GM21367 (cell line): ENCODE measurements around the gene VPS37B.
"Not testable (repeated sequence)": the region's sequence is repeated elsewhere in the genome, so short reads cannot be mapped to it uniquely, and the experiment has no call there.

Experiments used
- ATAC-seq: cut with Tn5 transposase; IDR thresholded peaks from one replicate; pipeline ENCODE4 v1.9.1; 2021; ENCODE audit not compliant: unreplicated experiment

VPS37B gene, protein sequence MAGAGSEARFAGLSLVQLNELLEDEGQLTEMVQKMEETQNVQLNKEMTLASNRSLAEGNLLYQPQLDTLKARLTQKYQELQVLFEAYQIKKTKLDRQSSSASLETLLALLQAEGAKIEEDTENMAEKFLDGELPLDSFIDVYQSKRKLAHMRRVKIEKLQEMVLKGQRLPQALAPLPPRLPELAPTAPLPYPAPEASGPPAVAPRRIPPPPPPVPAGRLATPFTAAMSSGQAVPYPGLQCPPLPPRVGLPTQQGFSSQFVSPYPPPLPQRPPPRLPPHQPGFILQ

GRCh38 chr12:122895704-122896636 lies at the start of gene VPS37B:
Gene VPS37B (minus strand): TSS chr12:122896124. CDS start chr12:122896062, 62 bp downstream.
- no peak for ATAC-seq

- ATAC-seq = no peak
Observed at GRCh38 chr12:122944605-122945592, 49.0 kb upstream of the VPS37B start.

DNA sequence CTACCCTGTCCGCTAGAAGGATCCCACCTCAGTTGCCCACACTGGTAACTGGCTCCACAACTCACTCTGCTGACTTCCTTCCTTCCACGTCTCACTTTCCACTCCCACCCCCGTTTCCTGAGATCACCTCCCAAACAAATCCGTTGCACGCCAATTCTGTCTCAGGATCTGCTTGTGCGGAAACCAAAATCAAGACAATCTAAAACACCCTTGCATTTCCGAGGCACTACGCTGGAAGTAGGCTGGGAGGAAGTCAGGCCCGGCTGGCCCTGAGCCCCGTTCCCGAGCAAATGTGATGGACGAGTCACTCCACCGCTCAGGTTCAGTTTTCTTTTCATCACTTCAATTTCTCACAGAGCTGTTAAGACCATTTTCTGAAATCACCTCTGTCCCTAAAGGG lies 47.3 kb upstream of the VPS37B start:
- ATAC-seq = no peak

DNA sequence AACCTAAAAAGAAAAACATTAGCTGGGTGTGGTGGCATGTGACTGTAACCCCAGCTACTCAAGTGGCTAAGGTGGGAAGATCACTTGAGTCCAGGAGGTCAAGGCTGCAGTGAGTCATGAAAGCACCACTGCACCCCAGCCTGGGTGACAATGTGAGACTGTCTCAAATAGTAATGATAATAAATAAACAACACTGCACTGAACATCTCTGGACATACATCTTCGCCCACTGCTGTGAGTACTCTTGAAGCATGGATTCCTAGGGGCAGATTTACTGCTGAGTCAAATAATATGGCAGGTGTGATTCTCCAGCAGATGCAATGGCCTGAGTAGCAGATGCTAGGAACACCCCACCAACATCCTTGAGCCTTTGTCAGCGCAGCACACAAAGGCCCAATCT lies 46.7 kb upstream of the VPS37B start:
- no peak for ATAC-seq

DNA sequence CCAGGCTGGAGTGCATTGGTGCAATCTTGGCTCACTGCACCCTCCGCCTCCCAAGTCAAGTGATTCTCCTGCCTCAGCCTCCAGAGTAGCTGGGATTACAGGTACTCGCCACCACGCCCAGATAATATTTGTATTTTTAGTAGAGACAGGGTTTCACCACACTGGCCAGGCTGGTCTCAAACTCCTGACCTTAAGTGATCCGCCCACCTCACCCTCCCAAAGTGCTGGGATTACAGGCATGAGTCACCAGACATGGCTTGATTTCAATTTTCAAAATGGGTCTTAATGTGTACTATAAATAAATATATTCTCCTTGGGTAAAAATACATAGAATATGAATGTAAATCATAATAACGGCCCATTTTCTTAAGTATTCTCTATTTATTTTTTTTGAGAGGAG lies 45.4 kb upstream of the VPS37B start:
- not testable (repeated sequence) for ATAC-seq

DNA sequence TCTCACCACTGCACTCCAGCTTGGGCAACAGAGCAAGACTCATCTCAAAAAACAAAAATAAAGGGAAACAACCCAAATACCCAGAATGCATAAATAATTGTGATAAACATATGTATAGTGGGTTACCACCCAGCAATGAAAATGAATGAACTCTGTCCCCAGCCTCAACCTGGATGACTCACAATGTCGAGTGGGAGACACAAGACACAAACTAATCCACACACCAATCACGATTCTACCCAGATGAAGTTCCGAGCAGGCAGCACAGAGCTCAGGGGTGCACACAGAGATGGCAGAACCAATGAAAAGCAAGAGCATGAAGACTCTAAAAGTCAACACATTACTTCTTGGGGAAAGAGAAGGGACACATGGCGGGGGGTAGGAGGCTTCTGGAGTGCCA lies 43.2 kb upstream of the VPS37B start:
- ATAC-seq = no peak

- ATAC-seq = no peak
Observed at GRCh38 chr12:122937622-122938091, 41.7 kb upstream of the VPS37B start.

DNA sequence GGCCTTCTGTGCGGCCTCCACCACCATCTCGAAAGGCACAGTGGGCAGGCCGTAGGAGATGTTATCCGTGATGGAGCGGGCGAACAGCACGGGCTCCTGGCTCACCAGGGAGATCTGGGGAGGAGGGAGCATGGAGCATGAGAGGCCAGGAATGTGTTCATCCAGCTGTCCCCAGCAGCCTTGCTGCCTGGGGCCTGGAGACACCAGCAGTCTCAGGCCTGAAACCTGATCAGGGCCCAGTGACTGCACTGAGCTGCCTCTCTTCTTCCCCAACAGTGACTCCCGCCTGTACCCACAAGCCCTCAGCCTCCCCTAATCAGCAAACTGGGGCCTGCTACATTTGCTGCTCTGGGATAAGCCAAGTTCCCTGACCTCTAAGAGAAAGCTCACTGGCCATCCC lies 39.4 kb upstream of the VPS37B start:
- ATAC-seq = no peak

DNA sequence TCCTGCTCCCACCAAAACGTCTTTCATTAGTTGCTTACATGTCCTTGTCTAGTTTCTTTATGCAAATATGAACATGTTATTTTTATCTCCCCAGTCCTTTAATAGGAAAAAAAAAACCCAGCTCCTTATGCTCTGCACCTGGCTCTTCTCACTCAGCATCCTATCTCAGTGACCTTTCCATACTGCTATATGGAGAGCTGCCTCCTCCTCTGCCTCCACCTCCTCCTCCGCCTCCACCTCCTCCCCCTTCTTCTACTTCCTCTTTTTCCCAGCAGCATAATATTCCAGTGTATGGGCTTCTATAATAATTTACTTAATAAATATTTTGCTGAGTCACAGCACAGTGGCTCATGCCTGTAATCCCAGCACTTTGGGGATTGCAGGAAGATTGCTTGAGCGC lies 38.8 kb upstream of the VPS37B start:
- no peak for ATAC-seq

GRCh38 chr12:122932207-122932606 lies 36.3 kb upstream of the VPS37B start:
- ATAC-seq = no peak

- ATAC-seq = no peak
Observed at GRCh38 chr12:122929812-122930211, 33.9 kb upstream of the VPS37B start.

DNA sequence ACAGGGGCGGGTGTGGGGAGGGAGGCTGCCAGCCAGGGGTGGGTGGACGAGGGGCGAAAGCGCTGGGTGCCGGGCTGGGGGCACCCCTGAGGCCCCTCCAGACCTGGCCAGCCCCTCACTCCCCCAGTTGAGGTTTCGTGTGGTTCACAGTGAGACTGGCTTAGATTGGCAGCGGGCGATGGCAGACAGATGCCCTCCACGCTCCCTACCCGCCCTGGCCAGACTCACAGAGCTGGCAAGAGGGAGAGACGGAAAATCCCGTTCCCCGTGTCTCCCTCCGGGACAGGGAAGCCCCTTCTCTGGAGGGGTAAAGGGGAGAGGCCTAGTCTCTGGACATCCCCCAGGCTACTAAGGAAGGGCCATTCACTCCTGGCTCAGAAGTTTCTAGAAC lies 33.2 kb upstream of the VPS37B start:
- no peak for ATAC-seq

DNA sequence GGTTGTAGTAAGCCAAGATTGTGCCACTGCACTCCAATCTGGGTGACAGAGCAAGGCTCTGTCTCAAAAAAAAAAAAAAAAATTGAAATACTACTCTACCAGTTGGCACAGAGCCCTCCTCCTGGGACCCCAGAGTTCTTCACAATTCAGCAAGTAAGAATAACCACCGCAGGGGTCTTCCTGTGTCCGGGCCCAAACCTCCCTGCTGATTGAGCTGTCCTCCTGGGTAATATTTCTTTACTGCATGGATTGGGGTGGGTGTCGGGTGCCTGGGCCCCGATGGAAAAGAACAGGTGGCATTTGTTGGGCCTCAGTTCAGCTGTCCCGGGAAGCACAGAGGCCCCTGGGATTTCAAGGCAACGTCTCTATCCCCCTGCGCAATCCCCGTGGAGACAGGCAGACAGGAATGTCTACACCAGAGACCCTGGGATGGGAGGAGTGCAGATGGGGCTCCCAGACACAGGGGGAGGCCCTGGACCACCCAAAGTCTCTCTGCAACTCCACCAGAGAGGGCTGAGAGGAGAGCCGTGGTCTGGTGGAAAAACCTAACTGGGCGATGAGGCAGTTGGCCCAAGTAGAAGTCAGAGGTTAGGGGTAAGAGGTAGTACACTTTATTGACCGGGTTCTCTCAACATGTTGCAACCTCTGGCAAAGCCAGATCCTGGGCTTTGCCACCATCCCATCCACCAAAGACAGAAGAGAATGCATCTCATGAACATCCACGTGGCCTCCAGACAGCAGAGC lies 32.7 kb upstream of the VPS37B start:
- ATAC-seq = no peak

- ATAC-seq = no peak
Observed at GRCh38 chr12:122927756-122928403, 32.0 kb upstream of the VPS37B start.

- no peak for ATAC-seq
Observed at GRCh38 chr12:122921917-122922316, 26.0 kb upstream of the VPS37B start.

DNA sequence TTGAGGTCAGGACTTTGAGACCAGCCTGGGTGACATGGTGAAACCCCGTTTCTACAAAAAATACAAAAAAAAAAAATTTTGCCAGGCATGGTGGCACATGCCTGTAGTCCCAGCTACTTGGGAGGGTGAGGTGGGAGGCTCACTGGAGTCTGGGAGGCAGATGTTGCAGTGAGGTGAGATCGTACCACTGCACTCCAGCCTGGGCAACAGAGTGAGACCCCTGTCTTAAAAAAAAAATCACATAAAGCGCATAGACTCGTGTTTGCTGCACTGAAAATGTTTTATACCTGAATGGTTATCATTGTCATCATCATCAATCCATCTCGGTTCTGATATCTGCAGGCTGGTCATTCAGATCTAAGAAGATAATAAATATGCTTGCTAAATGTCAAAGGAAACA lies 24.8 kb upstream of the VPS37B start:
- no peak for ATAC-seq

- ATAC-seq = no peak
Observed at GRCh38 chr12:122918827-122919226, 22.9 kb upstream of the VPS37B start.

DNA sequence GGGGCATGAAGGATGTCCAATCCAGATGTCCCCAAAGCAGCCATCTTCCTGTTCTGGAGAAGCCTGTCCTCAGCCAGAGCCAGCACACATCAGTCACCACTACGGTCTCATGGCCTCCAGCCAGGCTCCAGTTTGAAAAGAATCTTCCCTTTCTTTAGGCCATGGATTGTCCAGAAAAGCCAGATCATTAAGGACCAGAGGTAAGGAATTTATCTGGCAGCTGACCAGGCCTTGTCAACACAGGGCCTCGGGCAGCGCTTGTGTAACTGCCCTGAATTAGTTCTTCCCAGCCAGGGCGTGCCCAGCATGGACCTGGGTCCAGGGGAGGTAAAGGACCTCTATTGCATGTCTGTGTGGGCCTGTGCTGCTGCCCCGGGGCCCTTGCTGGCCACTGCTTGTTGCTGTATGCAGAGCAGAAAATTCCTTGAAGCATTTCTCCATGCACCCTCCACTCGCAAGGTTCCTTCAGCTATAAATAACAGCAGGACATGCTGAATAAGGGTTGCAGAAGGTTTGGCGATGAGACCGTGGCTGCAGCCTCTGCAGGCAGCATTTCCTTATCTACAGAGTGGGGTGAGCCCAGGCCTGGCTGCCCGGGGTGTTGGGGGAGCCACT lies 21.7 kb upstream of the VPS37B start:
- ATAC-seq = no peak
